K562 (cell line): ENCODE measurements around the gene INHBC. TPM values are rescaled to one million over a fixed set of nuclear protein-coding genes. Genes with fewer than 3 reads are reported as not detected.

Experiments used
- BHLHE40 ChIP-seq: IDR thresholded peaks from 2 replicates; pipeline ENCODE4 v1.6.1; 2011; ENCODE audit warnings: low read length, improper control_type of control experiment
- CREB5 ChIP-seq: fragments of 250-450 bp; sonication (Bioruptor Pico); IDR thresholded peaks from 2 replicates; pipeline ENCODE4 v1.5.0; 2020; ENCODE audit warnings: mild to moderate bottlenecking
- ELF1 ChIP-seq: fragments of 200-800 bp; sonication (Bioruptor generic); IDR thresholded peaks from 2 replicates; pipeline ENCODE4 v1.6.1; 2016; ENCODE audit warnings: missing genetic modification characterization, missing compliant biosample characterization
- ETV5 ChIP-seq: sonication (generic); formaldehyde crosslinking; IDR thresholded peaks from 2 replicates; pipeline ENCODE4 v1.4.0; 2020; ENCODE audit warnings: low read depth, mild to moderate bottlenecking, missing genetic modification reagents
- MBD2 ChIP-seq: sonication (generic); IDR thresholded peaks from 2 replicates; pipeline ENCODE4 v1.6.1; 2016; ENCODE audit warnings: low read depth, borderline replicate concordance
- MLX ChIP-seq, 2 experiments: fragments of 450-650 bp in 1 of 2; sonication (generic) in 1 of 2; formaldehyde crosslinking; conservative IDR thresholded peaks; 2 replicates each; pipeline versions ENCODE4 v1.4.0 to v1.8.1; 2020 to 2022; ENCODE audit warnings: mild to moderate bottlenecking in 1 of 2, missing genetic modification reagents in 1 of 2
- PPARD ChIP-seq: fragments of 250-450 bp; sonication (Bioruptor Pico); IDR thresholded peaks from 2 replicates; pipeline ENCODE4 v1.8.0; 2022; ENCODE audit warnings: inconsistent platforms, mild to moderate bottlenecking, moderate library complexity
- RFX5 ChIP-seq: IDR thresholded peaks from 2 replicates; pipeline ENCODE4 v1.6.1; 2011; ENCODE audit warnings: low read depth, mild to moderate bottlenecking, improper control_type of control experiment, low read length
- RNF219 ChIP-seq: fragments of 250-450 bp; sonication (Bioruptor Pico); IDR thresholded peaks from 2 replicates; pipeline ENCODE4 v1.5.0; 2022; ENCODE audit warnings: mild to moderate bottlenecking
- SETDB1 ChIP-seq: IDR thresholded peaks from one replicate; pipeline ENCODE4 v1.6.1; 2012; ENCODE audit warnings: low read length, control low read depth, inconsistent platforms
- STAG1 ChIP-seq: sonication (generic); formaldehyde crosslinking; IDR thresholded peaks from 2 replicates; pipeline ENCODE4 v1.5.0; 2020; ENCODE audit warnings: missing genetic modification reagents, borderline replicate concordance
- STAT5B ChIP-seq: fragments of 250-450 bp; sonication (Bioruptor Pico); IDR thresholded peaks from 2 replicates; pipeline ENCODE4 v1.8.0; 2021; ENCODE audit warnings: mild to moderate bottlenecking, inconsistent platforms
- TCF3 ChIP-seq: sonication (generic); formaldehyde crosslinking; IDR thresholded peaks from 2 replicates; pipeline ENCODE4 v1.4.0; 2020; ENCODE audit warnings: mild to moderate bottlenecking, missing genetic modification reagents
- WHSC1 ChIP-seq: IDR thresholded peaks from one replicate; pipeline ENCODE4 v1.6.1; 2012; ENCODE audit warnings: low read length, control low read depth, inconsistent platforms
- ZBTB9 ChIP-seq: fragments of 450-650 bp; formaldehyde crosslinking; IDR thresholded peaks from 2 replicates; pipeline ENCODE4 v1.4.0; 2020; ENCODE audit warnings: mild to moderate bottlenecking, moderate library complexity
- ZNF224 ChIP-seq: sonication (generic); formaldehyde crosslinking; IDR thresholded peaks from 2 replicates; pipeline ENCODE4 v1.8.0; 2022; ENCODE audit warnings: mild to moderate bottlenecking, missing genetic modification reagents
- ZNF24 ChIP-seq: fragments of 450-650 bp; IDR thresholded peaks from 2 replicates; pipeline ENCODE4 v1.6.1; 2016
- ZNF512 ChIP-seq: IDR thresholded peaks from 2 replicates; pipeline ENCODE4 v1.6.1; 2016; ENCODE audit warnings: missing genetic modification characterization, missing compliant biosample characterization
- ZNF589 ChIP-seq: fragments of 200-800 bp; sonication (Bioruptor generic); IDR thresholded peaks from 2 replicates; pipeline ENCODE4 v1.6.1; 2016; ENCODE audit warnings: low read depth, missing genetic modification characterization, missing compliant biosample characterization
- ZNF766 ChIP-seq: fragments of 200-800 bp; sonication (Bioruptor generic); conservative IDR thresholded peaks from 2 replicates; pipeline ENCODE4 v1.6.1; 2016; ENCODE audit warnings: missing genetic modification characterization, missing compliant biosample characterization
- ZNF785 ChIP-seq: fragments of 250-450 bp; sonication (Bioruptor Pico); IDR thresholded peaks from 2 replicates; pipeline ENCODE4 v1.4.0; 2020; ENCODE audit warnings: mild to moderate bottlenecking
- ZSCAN29 ChIP-seq: fragments of 450-650 bp; IDR thresholded peaks from 2 replicates; pipeline ENCODE4 v1.6.1; 2017
- polyA plus RNA-seq, 8 experiments: library from polyadenylated mRNA; depleted of rRNA in 4 of 8; stranded (reverse) in 5 of 8; unstranded in 3 of 8; fragments of >200 nt; fragmentation: Nextera tagmentation in 2 of 8; fragmentation: Illumina TruSeq in 1 of 8; extraction: Ambion mirVana in 2 of 8; extraction: Trizol in 1 of 8; gene quantifications; 2 replicates each; pipeline versions ENCODE4 v1.2.1 to v1.2.3, GENCODE V29; 2011 to 2014; ENCODE audit warnings: inconsistent platforms in 1 of 8, missing spikeins in 1 of 8
- total RNA-seq, 7 experiments: library from RNA; depleted of rRNA in 6 of 7; stranded (reverse); fragments of >200 nt in 6 of 7; fragmentation: Illumina TruSeq in 2 of 7; extraction: Trizol in 2 of 7; gene quantifications; 2 replicates each; pipeline versions ENCODE4 v1.2.1 to v1.2.3, GENCODE V29; 2011 to 2021; ENCODE audit warnings: low replicate concordance in 1 of 7

INHBC gene
- total and polyA plus RNA-seq, 9 of the 15 experiments (the other 6 are each of a cell fraction or from before 2014, with no cell fraction given), result 0.07 to 0.24 (median 0.15) TPM; not detected in 4

GRCh38 chr12:57477710-57478681, 43.4 kb downstream of the INHBC start (continued):
- TF ChIP-seq MLX (CRISPR knock-in tag; conservative IDR thresholded peaks at IDR 0.05), result no peak
- 0 out of 2 replicates have a peak, but pooled peaks have one; percentile 27 for TF ChIP-seq ZNF766 (CRISPR knock-in tag)
- TF ChIP-seq ZNF512, result no peak
- TF ChIP-seq WHSC1, result no peak
- TF ChIP-seq ZNF589 (CRISPR knock-in tag), result peak; percentile 77; the same call in 1 of the 2 replicates
- no peak for TF ChIP-seq SETDB1
- TF ChIP-seq ETV5 (CRISPR knock-in tag), result no peak
- TF ChIP-seq PPARD, result no peak
- TF ChIP-seq TCF3 (CRISPR knock-in tag), result no peak
- TF ChIP-seq STAG1 (CRISPR knock-in tag), result no peak
- peak; percentile 49; the same call in 1 of the 2 replicates for TF ChIP-seq ZBTB9 (CRISPR knock-in tag)
- no peak for TF ChIP-seq CREB5
- no peak for TF ChIP-seq ZNF24
- TF ChIP-seq ZSCAN29, result no peak
- no peak for TF ChIP-seq MBD2
- peak; percentile 56 for TF ChIP-seq ELF1 (tag)
- no peak for TF ChIP-seq ZNF785 (CRISPR knock-in tag)
- TF ChIP-seq ZNF224 (CRISPR knock-in tag), result no peak
- TF ChIP-seq BHLHE40, result no peak
- no peak for TF ChIP-seq RNF219 (CRISPR knock-in tag)
- no peak for TF ChIP-seq RFX5
- TF ChIP-seq STAT5B (CRISPR knock-in tag), result no peak
